HT-29 (cell line): ENCODE results near the gene ZNF106. TPM values are rescaled to one million over a fixed set of nuclear protein-coding genes. Genes with fewer than 3 reads are reported as not detected.
A peak's percentile ranks its signal among the peaks of the same experiment; 100 is the strongest.

Experiments used
- DNase-seq: peaks from one replicate; pipeline ENCODE4 v3.0.0-alpha.2; 2015; ENCODE audit warnings: low spot score
- total RNA-seq: library from RNA; depleted of rRNA; stranded (reverse); fragments of >200 nt; shearing (Covaris generic); gene quantifications from 2 replicates; pipeline ENCODE4 v1.2.3, GENCODE V29; 2014

The ZNF106 gene
- total RNA-seq, 1 experiment from 2014 or later, result 24.9 TPM

- no peak for DNase-seq
Measured at GRCh38 chr15:42474827-42475226, 16.1 kb downstream of the ZNF106 start.

GRCh38 chr15:42471002-42471401, 19.9 kb downstream of the ZNF106 start:
- no peak for DNase-seq

- DNase-seq, result no peak
Measured at GRCh38 chr15:42465520-42466259, 25.3 kb downstream of the ZNF106 start.

GRCh38 chr15:42461261-42461660, 29.7 kb downstream of the ZNF106 start:
- no peak for DNase-seq

GRCh38 chr15:42457445-42458442, 33.2 kb downstream of the ZNF106 start:
- no peak for DNase-seq

- DNase-seq, result no peak
Measured at GRCh38 chr15:42456971-42457370, 34.0 kb downstream of the ZNF106 start.

- DNase-seq, result no peak
Measured at GRCh38 chr15:42456531-42456930, 34.4 kb downstream of the ZNF106 start.

- no peak for DNase-seq
Measured at GRCh38 chr15:42453826-42454225, 37.1 kb downstream of the ZNF106 start.

GRCh38 chr15:42450425-42450790, 40.5 kb downstream of the ZNF106 start:
- DNase-seq, result no peak

- no peak for DNase-seq
Measured at GRCh38 chr15:42449770-42450424, 41.0 kb downstream of the ZNF106 start.

- no peak for DNase-seq
Measured at GRCh38 chr15:42448281-42448680, 42.7 kb downstream of the ZNF106 start.

- DNase-seq, result no peak
Measured at GRCh38 chr15:42447599-42447998, 43.3 kb downstream of the ZNF106 start.

- no peak for DNase-seq
Measured at GRCh38 chr15:42445551-42445950, 45.4 kb downstream of the ZNF106 start.

GRCh38 chr15:42444415-42445063, 46.4 kb downstream of the ZNF106 start:
- peak; percentile 25 for DNase-seq

- DNase-seq, result no peak
Measured at GRCh38 chr15:42427429-42428223, 63.3 kb downstream of the ZNF106 start.

GRCh38 chr15:42421376-42421775, 69.6 kb downstream of the ZNF106 start:
- no peak for DNase-seq

- DNase-seq, result no peak
Measured at GRCh38 chr15:42419369-42419768, 71.6 kb downstream of the ZNF106 start.

GRCh38 chr15:42413920-42414319, 77.0 kb downstream of the ZNF106 start:
- DNase-seq, result no peak

GRCh38 chr15:42411884-42412283, 79.1 kb downstream of the ZNF106 start:
- DNase-seq, result no peak

- DNase-seq, result no peak
Measured at GRCh38 chr15:42409011-42409410, 81.9 kb downstream of the ZNF106 start.

GRCh38 chr15:42408178-42408577, 82.8 kb downstream of the ZNF106 start:
- no peak for DNase-seq
